Neutrophil (primary cell): ENCODE measurements around the gene ENDOU.
"Not testable (repeated sequence)": the region's sequence is repeated elsewhere in the genome, so short reads cannot be mapped to it uniquely, and the experiment has no call there.

Source experiments
- H3K27ac ChIP-seq: fragments of 200-600 bp; sonication (generic); 2 replicates; pipeline ENCODE4 v1.5.1; 2016; ENCODE audit warnings: mild to moderate bottlenecking, moderate library complexity
- H3K27me3 ChIP-seq: fragments of 200-600 bp; sonication (generic); 2 replicates; pipeline ENCODE4 v1.6.0; 2016; ENCODE audit warnings: mild to moderate bottlenecking
- H3K36me3 ChIP-seq: fragments of 200-600 bp; sonication (generic); 2 replicates; pipeline ENCODE4 v1.5.1; 2017
- H3K4me1 ChIP-seq, 2 experiments: fragments of 200-600 bp in 1 of 2; sonication (generic) in 1 of 2; 1 replicate in 1 of 2; 2 replicates in 1 of 2; pipeline versions ENCODE4 v1.5.1 to v1.6.1; 2013 to 2016; ENCODE audit warnings: low read depth in 1 of 2, low read length in 1 of 2, mild to moderate bottlenecking in 1 of 2, moderate library complexity in 1 of 2; ENCODE audit not compliant: control insufficient read depth in 1 of 2, insufficient read depth in 1 of 2
- H3K4me3 ChIP-seq, 2 experiments: fragments of 200-600 bp in 1 of 2; sonication (generic) in 1 of 2; 1 replicate in 1 of 2; 2 replicates in 1 of 2; pipeline ENCODE4 v1.5.1; 2013 to 2016; ENCODE audit warnings: low read depth in 1 of 2, low read length in 1 of 2, mild to moderate bottlenecking in 1 of 2, moderate library complexity in 1 of 2
- H3K9me3 ChIP-seq: fragments of 200-600 bp; sonication (generic); 2 replicates; pipeline ENCODE4 v1.5.1; 2016
- CTCF ChIP-seq: fragments of 200-600 bp; sonication (generic); IDR thresholded peaks from 2 replicates; pipeline ENCODE4 v1.5.1; 2016; ENCODE audit warnings: antibody characterized with exemption

Gene ENDOU

DNA sequence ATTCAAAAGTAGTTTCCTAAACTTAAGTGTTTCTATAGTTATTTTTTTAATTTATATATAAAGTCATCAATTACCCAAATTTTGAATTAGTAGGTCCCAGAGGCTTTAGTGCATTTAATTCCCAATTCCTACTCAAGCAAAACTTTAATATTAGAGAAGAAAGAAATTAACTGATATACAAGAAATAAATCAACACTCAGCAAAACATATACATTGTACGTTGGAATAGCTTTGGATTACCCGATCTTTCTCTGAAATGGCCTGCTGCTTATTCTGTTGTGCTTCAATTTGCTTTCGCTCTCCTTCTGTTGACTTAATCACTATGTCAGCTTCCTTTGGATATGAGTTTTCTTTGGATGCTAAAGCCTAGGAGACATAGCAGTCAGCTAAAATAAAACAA lies 37.7 kb downstream of the ENDOU start:
- H3K4me1 ChIP-seq, result no peaks in the 10 kb centered on the region
- TF ChIP-seq CTCF, result no peak
- no peaks in the 10 kb centered on the region for H3K9me3 ChIP-seq
- H3K36me3 ChIP-seq, result peaks cover 46% of the 10 kb centered on the region
- H3K4me3 ChIP-seq, result no peak overlapping the region
- no peaks in the 10 kb centered on the region for H3K27me3 ChIP-seq
- H3K27ac ChIP-seq, result no peak overlapping the region

- Histone ChIP-seq H3K36me3 (peaks cover 45% of the 10 kb centered on the region), H3K4me3 (no peak overlapping the region), H3K9me3 (no peaks in the 10 kb centered on the region), H3K27ac (no peak overlapping the region), H3K27me3 (no peaks in the 10 kb centered on the region), H3K4me1 (no peaks in the 10 kb centered on the region)
- no peak for TF ChIP-seq CTCF
Observed at GRCh38 chr12:47686645-47687240, 38.5 kb downstream of the ENDOU start.

DNA sequence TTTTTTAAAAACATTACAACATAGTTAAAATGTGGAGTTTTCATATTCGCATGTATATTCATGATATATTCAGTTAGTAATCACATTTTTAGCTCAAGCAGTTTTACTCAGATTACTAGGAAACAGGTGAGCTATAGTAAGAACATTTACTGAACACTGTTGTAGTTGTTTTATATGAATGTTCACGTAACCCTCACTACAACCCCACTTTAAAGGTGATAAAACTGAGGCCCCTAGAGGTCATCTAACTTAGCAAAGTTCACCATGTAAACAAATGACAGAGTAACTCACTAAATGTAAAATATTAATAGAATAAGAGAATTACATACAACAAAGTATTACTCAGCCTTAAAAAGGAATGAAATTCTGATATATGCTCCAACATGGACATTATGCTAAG lies 45.5 kb downstream of the ENDOU start:
- Histone ChIP-seq H3K27ac (no peak overlapping the region), H3K4me3 (no peak overlapping the region), H3K9me3 (no peaks in the 10 kb centered on the region), H3K4me1 (no peaks in the 10 kb centered on the region), H3K36me3 (peaks cover 35% of the 10 kb centered on the region), H3K27me3 (no peaks in the 10 kb centered on the region)
- TF ChIP-seq CTCF, result no peak

GRCh38 chr12:47672068-47672467 lies 53.2 kb downstream of the ENDOU start:
- no peak for TF ChIP-seq CTCF
- Histone ChIP-seq H3K9me3 (no peaks in the 10 kb centered on the region), H3K4me3 (no peak overlapping the region), H3K36me3 (peaks cover 38% of the 10 kb centered on the region), H3K4me1 (no peaks in the 10 kb centered on the region), H3K27me3 (no peaks in the 10 kb centered on the region), H3K27ac (no peak overlapping the region)

DNA sequence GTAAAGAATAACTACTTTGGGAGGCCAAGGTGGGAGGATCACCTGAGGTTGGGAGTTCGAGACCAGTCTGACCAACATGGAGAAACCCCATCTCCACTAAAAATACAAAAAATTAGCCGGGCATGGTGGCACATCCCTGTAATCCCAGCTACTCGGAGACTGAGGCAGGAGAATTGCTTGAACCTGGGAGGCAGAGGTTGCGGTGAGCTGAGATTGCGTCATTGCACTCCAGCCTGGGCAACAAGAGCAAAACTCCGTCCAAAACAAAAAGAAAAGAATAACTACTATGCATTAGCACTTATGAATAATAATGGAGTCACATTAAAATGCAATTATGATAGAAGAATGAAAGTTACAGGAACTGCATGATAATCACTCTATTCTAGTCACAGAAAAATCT lies 57.4 kb downstream of the ENDOU start:
- H3K9me3 ChIP-seq, H3K4me1 ChIP-seq, H3K27me3 ChIP-seq, H3K27ac ChIP-seq, H3K4me3 ChIP-seq: not testable (repeated sequence)
- H3K36me3 ChIP-seq, result peaks cover 57% of the 10 kb centered on the region
